Stimulated activated effector memory CD8-positive, alpha-beta T cell treated with anti-CD3 and anti-CD28 coated beads, Interleukin-12 subunit alpha, Interleukin-12 subunit beta, amount 100 ng/mL, for 72 hours (primary cell): ENCODE data around the gene CDKN2B.

ENCODE experiments used
- ATAC-seq: fragments of 150-1000 bp; cut with Tn5 transposase; 2 replicates; pipeline ENCODE4 v1.10.0; 2021
- DNase-seq, 2 donors: peaks; one replicate each; pipeline ENCODE4 v3.0.0; 2021 to 2022; ENCODE audit warnings: low spot score in 2 of 2
- H3K27ac Mint-ChIP-seq: one replicate; pipeline ENCODE4 v1.8.0; 2022; ENCODE audit warnings: mild to moderate bottlenecking, mixed read lengths
- H3K36me3 Mint-ChIP-seq: one replicate; pipeline ENCODE4 v1.8.0; 2022; ENCODE audit warnings: mild to moderate bottlenecking, mixed read lengths
- H3K4me1 Mint-ChIP-seq: one replicate; pipeline ENCODE4 v1.8.0; 2022; ENCODE audit warnings: mixed read lengths
- H3K4me3 Mint-ChIP-seq: one replicate; pipeline ENCODE4 v1.8.0; 2022; ENCODE audit warnings: mild to moderate bottlenecking, mixed read lengths
- H3K9me3 Mint-ChIP-seq: one replicate; pipeline ENCODE4 v1.8.0; 2022; ENCODE audit warnings: mixed read lengths

The CDKN2B gene

DNA sequence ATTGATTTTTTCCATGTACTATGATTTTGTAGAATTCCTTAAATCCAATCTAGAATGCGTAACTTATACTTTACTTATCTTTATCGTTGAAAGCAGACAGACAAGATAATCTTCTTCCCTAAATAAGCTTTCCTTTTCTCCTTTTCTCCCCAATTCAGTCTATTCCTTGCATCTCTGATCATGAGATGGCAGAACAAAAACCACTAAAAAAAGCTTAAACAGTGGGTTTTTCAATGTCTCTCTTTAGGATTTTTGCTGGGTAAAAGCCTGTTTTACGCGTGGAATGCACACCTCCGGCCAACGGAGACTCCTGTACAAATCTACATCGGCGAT lies 755 bp downstream of the CDKN2B start:
- ATAC-seq (no peak), DNase-seq (no peak)
- H3K9me3 Mint-ChIP-seq = no peaks in the 10 kb centered on the region
- peaks cover 7% of the 10 kb centered on the region for H3K36me3 Mint-ChIP-seq
- H3K4me3 Mint-ChIP-seq = peak overlapping the region; percentile 92
- H3K27ac Mint-ChIP-seq = no peak overlapping the region
- peaks cover 15% of the 10 kb centered on the region for H3K4me1 Mint-ChIP-seq

GRCh38 chr9:22005702-22006606 lies 3.2 kb downstream of the CDKN2B start:
- peaks cover 15% of the 10 kb centered on the region for H3K4me1 Mint-ChIP-seq
- H3K9me3 Mint-ChIP-seq = no peaks in the 10 kb centered on the region
- H3K4me3 Mint-ChIP-seq = peak overlapping the region; percentile 26
- no peak for ATAC-seq
- H3K27ac Mint-ChIP-seq = no peak overlapping the region
- DNase-seq = no peak
- H3K36me3 Mint-ChIP-seq = peaks cover 7% of the 10 kb centered on the region

DNA sequence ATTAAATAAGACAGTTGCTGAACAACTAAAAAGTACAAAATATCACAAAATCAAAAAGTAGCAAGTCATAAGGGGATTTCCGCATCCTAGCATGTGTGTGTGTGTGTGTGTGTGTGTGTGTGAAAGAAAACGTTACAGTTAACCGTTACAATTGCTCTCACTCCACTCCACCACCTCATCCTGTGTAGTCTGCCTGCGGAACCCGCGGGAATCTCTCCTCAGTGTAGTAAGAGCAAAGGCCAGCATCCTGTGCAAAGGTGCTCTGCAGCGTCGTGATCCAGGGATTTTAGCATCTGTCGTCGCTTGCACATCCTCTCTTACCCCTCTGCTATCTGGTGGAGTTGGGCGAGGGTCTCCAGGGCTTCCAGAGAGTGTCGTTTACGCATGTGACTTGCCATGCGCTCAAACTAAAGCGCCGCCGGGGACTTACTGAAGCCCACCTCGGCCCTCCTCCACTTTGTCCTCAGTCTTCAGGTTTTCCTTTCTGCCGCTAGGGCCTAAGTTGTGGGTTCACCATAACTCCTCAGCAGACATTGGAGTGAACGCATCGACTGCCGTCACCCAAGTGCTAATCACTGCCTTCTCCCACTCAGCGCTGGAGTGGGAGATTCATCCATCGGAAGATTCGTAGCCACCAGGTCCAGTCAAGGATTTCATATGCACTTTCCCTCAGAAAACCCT lies 3.9 kb downstream of the CDKN2B start:
- ATAC-seq = no peak
- peaks cover 15% of the 10 kb centered on the region for H3K4me1 Mint-ChIP-seq
- H3K4me3 Mint-ChIP-seq = peak overlapping the region; percentile 26
- H3K27ac Mint-ChIP-seq = no peak overlapping the region
- H3K36me3 Mint-ChIP-seq = peaks cover 7% of the 10 kb centered on the region
- H3K9me3 Mint-ChIP-seq = no peaks in the 10 kb centered on the region
- DNase-seq = peak in 1 of 2 donors; percentile 48

DNA sequence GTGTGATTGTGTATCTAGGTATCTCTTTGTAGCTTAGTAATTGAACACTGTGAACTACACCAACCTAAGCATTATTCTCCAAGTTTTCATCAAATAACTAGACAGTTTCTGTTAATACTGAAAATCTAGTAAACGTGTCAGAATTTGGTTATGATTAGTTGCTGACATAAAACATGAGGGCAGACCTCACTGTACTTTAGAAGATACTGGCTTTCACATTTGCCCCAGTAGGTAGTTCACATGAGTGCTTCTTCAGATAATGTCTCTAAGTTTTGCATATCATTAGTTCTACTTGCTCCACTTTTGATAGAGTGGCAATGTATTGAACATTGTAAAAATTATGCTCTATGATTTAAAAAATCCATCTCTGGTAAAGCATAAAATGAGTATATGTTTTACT lies 7.1 kb downstream of the CDKN2B start:
- Mint-ChIP-seq H3K4me1 (peaks cover 8% of the 10 kb centered on the region), H3K27ac (no peak overlapping the region), H3K4me3 (no peak overlapping the region), H3K36me3 (peaks cover 7% of the 10 kb centered on the region), H3K9me3 (no peaks in the 10 kb centered on the region)
- ATAC-seq (no peak), DNase-seq (no peak)

DNA sequence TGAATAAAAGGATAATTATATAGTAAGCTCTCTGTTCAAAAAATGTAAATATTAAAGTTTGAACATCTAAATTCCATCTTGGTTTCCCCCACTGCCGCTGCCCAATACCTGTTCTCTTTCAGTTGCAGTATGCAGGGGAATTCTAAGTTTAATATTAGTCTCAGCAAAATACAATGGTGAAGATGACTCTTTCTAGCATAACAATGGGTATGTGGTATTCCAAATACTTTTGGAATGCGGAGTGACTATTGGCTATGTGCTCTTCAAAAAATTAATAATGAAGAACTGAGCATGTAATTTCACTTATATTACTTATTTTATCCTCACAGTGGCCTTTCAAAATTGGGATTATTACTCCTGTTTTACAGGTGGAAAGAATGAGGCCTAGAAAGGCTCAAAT lies 11.1 kb downstream of the CDKN2B start:
- no peaks in the 10 kb centered on the region for H3K9me3 Mint-ChIP-seq
- H3K4me3 Mint-ChIP-seq = no peak overlapping the region
- no peak for DNase-seq
- H3K4me1 Mint-ChIP-seq = peaks cover 13% of the 10 kb centered on the region
- no peak overlapping the region for H3K27ac Mint-ChIP-seq
- H3K36me3 Mint-ChIP-seq = peaks cover 18% of the 10 kb centered on the region
- ATAC-seq = no peak

- Mint-ChIP-seq H3K4me1 (peaks cover 13% of the 10 kb centered on the region), H3K36me3 (peaks cover 18% of the 10 kb centered on the region), H3K9me3 (no peaks in the 10 kb centered on the region), H3K4me3 (no peak overlapping the region), H3K27ac (no peak overlapping the region)
- no peak for ATAC-seq
- DNase-seq = no peak
Measured at GRCh38 chr9:21997480-21997879, 11.6 kb downstream of the CDKN2B start.

- H3K9me3 Mint-ChIP-seq = no peaks in the 10 kb centered on the region
- no peak overlapping the region for H3K27ac Mint-ChIP-seq
- H3K36me3 Mint-ChIP-seq = peaks cover 18% of the 10 kb centered on the region
- DNase-seq (no peak), ATAC-seq (no peak)
- H3K4me1 Mint-ChIP-seq = peaks cover 13% of the 10 kb centered on the region
- H3K4me3 Mint-ChIP-seq = peak overlapping the region; percentile 93
Measured at GRCh38 chr9:21996858-21997257, 12.2 kb downstream of the CDKN2B start.

DNA sequence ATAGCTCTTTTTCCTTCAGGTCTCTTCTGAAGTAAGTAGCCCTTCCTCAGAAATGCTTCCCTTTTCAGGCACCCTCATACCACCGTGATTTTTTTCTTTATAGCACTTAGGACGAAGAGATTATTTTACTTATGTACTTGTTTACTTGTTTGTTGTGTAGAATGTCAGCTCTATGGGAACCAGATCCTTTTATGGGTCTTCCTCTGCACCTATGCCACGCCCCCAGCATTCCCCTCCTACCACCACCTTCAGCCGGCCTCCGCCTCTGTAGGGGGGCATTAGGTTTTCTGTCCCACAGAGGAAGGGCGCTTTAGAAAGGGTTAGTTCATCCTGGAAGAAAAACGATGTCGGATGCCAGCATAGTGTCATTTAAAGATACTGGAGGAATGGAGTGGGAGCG lies 12.7 kb downstream of the CDKN2B start:
- H3K27ac Mint-ChIP-seq = peak overlapping the region; percentile 94

DNA sequence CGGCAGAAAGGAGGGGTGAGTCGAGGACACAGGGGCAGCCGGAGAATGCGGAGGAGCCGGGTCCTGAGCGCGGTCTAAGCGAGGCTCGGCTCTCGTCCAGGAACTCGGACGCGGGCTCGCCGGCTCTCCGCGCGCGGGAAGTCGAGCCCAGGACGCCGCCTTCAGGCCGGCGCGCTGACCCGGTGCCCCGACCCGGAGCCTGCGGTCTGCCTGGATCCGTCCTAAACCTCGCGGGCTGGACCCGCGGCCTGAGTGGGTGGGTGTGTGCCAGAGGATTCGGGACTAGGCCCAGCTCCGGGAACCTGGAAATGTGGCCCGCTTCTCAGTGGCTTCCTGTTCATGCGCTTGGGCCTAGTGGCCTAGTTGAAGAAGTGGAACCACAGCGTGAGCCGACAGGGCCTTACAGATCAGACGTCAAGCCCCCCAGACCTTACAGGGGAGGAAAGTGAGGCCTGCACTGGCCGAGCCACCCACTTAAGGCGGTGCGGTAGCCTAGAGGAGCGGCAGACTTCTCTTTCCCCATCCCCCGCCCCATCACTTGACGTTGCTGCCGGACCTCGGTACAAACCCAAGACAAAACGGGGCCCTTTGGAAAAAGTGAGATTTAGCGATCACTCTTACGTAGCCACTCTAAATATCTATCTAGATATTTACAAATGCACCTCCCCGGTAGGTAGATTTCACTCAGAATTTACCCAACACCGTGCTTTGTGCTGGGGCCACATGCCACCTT lies 13.3 kb downstream of the CDKN2B start:
- peaks cover 18% of the 10 kb centered on the region for H3K36me3 Mint-ChIP-seq
- DNase-seq (peak in 1 of 2 donors; percentile 61), ATAC-seq (peak; percentile 6)
- H3K4me3 Mint-ChIP-seq = peak overlapping the region; percentile 93
- H3K4me1 Mint-ChIP-seq = peaks cover 13% of the 10 kb centered on the region
- H3K27ac Mint-ChIP-seq = peak overlapping the region; percentile 94
- H3K9me3 Mint-ChIP-seq = no peaks in the 10 kb centered on the region

More for the DNA sequence above, 12.7 kb downstream of the CDKN2B start:
- H3K4me3 Mint-ChIP-seq = peak overlapping the region; percentile 93
- no peak for ATAC-seq
- H3K9me3 Mint-ChIP-seq = no peaks in the 10 kb centered on the region
- H3K4me1 Mint-ChIP-seq = peaks cover 13% of the 10 kb centered on the region
- no peak for DNase-seq
- H3K36me3 Mint-ChIP-seq = peaks cover 18% of the 10 kb centered on the region

DNA sequence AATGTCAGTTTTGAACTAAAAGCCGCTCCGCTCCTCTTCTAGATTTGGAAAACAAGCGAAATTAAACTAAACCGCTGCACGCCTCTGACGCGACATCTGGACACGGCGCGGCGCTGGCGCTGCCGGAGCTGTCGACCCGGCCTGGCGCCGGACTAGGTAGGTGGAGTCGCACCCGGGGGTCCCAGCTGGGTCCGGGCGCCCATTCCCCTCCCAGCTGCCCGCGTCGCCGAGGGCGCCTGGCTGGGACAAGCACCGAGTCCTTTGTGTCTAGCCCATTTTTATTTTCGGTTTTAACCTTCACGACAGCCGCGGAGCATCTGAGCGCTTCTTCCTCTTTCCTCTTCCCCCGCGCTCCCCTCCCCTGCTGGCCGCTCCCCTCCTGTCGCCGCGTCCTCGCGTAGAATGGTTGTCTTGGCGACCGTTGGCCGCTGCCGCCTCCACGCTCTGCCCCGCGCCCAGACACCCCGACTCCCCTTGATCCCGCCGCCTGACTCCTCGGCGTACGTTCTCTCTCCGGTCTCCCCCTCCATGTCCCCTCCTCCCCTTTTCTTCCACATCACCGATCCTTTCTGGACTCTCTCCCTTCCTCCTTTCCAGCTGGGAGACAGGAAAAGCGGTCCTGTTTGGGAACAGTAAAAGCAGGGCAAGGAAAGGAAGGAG lies 14.0 kb downstream of the CDKN2B start:
- peak; percentile 89 for ATAC-seq
- peak overlapping the region; percentile 94 for H3K27ac Mint-ChIP-seq
- peak; percentile 54 to 85 for DNase-seq
- peaks cover 13% of the 10 kb centered on the region for H3K4me1 Mint-ChIP-seq
- no peaks in the 10 kb centered on the region for H3K9me3 Mint-ChIP-seq
- peak overlapping the region; percentile 93 for H3K4me3 Mint-ChIP-seq
- peaks cover 18% of the 10 kb centered on the region for H3K36me3 Mint-ChIP-seq

DNA sequence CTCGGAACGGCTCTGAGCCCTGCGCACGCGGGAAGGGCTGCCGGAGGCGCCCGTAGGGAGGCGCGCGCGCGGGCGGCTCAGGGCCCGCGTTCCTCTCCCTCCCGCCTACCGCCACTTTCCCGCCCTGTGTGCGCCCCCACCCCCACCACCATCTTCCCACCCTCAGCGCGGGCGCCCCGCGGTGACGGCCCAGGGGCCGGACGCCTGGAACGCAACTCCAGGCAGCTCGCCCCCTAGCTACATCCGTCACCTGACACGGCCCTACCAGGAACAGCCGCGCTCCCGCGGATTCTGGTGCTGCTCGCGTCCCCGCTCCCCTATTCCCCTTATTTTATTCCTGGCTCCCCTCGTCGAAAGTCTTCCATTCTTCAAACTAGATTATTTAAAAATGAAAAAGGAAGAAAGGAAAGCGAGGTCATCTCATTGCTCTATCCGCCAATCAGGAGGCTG lies 14.5 kb downstream of the CDKN2B start, which contains the start of gene CDKN2B-AS1:
Gene CDKN2B-AS1 (plus strand): TSS at position 236 of the 450 bp plus-strand sequence.
- DNase-seq (peak in 1 of 2 donors; percentile 78), ATAC-seq (peak; percentile 66)
- Mint-ChIP-seq H3K36me3 (peaks cover 18% of the 10 kb centered on the region), H3K4me1 (peaks cover 13% of the 10 kb centered on the region), H3K4me3 (peak within 1 kb of the TSS; percentile 93), H3K9me3 (no peaks in the 10 kb centered on the region), H3K27ac (peak within 1 kb of the TSS; percentile 94)

DNA sequence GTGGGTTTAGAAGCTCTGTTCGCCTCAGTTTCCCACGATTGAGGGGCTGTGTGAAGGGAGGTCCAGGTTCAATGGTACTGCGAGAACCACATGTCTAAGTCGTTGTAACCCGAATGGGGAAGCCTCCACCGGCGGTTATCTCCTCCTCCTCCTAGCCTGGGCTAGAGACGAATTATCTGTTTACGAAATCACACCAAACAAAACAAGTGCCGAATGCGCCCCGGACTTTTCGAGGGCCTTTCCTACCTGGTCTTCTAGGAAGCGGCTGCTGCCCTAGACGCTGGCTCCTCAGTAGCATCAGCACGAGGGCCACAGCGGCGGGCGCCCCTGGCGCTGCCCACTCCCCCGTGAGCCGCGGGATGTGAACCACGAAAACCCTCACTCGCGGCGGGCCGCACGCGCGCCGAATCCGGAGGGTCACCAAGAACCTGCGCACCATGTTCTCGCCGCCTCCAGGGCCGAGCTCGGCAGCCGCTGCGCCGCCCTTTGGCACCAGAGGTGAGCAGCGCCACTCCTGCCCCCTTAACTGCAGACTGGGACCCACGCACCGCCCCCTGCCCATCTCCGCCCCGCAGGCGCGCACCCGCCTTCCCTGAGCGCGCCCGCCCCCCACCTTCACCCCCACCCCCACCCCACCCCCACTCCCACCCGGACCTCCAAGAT lies 15.1 kb downstream of the CDKN2B start, which contains the start of gene CDKN2A:
Gene CDKN2A (minus strand): TSS at position 500 of the 663 bp plus-strand sequence.
- ATAC-seq (peak; percentile 73), DNase-seq (peak; percentile 36 to 83)
- H3K9me3 Mint-ChIP-seq = no peaks in the 10 kb centered on the region
- peaks cover 13% of the 10 kb centered on the region for H3K4me1 Mint-ChIP-seq
- H3K36me3 Mint-ChIP-seq = peaks cover 18% of the 10 kb centered on the region
- peak within 1 kb of the TSS; percentile 94 for H3K27ac Mint-ChIP-seq
- peak within 1 kb of the TSS; percentile 93 for H3K4me3 Mint-ChIP-seq

DNA sequence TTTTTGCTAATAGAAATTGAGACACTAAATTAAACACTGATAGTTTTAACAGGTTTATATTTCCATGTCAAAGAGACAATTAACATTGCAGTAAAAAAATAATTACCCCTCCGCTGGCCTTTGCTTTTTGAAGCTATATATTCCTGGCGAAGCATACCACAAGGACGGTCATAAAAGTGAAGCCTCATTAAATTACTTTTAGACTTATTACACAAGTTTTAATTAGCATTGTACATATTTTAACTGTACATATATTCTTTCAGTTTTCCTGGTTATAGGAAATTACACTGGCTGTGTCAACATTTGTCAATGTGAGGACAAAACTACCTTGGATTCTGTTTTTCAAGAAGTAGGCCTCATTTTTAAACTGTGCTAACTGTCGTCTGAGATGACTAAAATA lies 16.1 kb downstream of the CDKN2B start:
- peaks cover 18% of the 10 kb centered on the region for H3K36me3 Mint-ChIP-seq
- H3K4me1 Mint-ChIP-seq = peaks cover 13% of the 10 kb centered on the region
- H3K27ac Mint-ChIP-seq = no peak overlapping the region
- peak overlapping the region; percentile 93 for H3K4me3 Mint-ChIP-seq
- no peak for ATAC-seq
- H3K9me3 Mint-ChIP-seq = no peaks in the 10 kb centered on the region
- DNase-seq = no peak
